Effector CD4-positive, alpha-beta T cell (primary cell): ENCODE results near the gene AFF2.

Source experiments
- DNase-seq: peaks from one replicate; pipeline ENCODE4 v3.0.0-alpha.2; 2020
- total RNA-seq: gene quantifications from one replicate; lab custom pipeline; 2026; lab: John Stamatoyannopoulos, UW

The AFF2 gene
- total RNA-seq = 2.4 reads per million, percentile 7 among the genes with 10 or more reads in this experiment

DNA sequence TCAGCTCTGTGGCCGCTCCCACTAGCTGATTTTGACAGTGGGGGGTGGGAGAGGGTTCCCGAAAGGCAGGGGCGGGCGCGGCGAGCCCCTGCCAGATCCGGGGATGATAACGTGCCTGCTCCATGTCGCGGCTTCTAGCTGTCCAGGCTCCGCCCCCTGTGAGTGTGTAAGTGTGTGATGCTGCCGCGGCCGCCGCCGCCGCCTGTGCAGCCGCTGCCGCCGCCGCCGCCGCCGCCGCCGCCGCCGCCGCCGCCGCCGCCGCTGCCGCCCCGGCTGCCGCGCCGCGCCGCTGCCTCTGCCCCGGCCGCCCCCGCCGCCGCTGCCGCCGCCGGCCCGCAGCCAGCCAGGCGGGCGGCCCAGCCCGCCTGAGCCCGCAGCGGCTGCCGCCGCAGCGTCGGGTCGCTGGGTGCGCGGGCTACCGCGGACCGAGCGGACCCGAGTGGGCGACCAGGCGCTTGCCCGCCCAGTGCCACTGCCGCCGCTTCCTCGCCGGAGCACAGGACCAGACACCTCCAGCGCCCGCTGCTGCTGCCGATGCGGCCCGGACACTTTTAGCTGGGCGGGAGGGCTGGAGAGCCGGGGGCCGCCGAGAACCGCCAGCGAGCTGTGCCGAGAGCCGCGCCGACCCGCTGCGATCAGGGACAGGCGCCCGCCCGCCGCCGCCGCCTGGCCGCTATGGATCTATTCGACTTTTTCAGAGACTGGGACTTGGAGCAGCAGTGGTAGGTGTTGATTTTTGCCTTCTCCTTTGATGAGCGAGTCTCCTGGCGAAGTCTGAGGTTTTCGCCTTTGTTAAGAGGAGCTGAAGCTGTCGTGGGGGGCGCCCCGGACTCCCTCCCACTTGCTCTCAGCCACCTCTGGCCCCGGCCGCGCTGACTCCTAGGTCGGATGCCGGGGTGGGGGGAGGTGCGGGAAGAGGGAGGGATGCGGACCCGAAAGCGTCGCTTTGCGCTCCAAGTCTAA lies at the start of gene AFF2:
Gene AFF2 (plus strand): TSS at position 195 of the 963 bp plus-strand sequence. CDS start 481 bp downstream, at position 676.
- DNase-seq = peak; percentile 17

DNA sequence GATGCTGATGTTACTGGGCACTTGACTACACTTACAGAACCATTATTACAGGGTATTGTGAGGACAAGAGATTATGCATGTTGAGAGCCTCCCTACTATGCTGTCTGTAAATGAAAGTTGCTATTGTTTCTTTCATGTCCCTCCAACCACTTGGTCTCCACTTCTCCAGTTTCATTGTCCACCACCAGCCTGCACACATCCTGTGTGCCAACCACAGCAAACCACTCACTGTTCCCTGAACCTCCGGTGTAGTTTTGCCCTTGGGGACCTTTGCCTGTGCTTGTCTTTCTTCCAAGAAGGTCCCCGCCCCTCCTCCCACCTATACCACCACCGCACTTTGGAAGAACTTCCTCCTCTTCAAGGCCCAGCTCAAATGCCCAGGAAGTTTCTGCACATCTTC lies 43.1 kb upstream of the AFF2 start:
- no peak for DNase-seq

DNA sequence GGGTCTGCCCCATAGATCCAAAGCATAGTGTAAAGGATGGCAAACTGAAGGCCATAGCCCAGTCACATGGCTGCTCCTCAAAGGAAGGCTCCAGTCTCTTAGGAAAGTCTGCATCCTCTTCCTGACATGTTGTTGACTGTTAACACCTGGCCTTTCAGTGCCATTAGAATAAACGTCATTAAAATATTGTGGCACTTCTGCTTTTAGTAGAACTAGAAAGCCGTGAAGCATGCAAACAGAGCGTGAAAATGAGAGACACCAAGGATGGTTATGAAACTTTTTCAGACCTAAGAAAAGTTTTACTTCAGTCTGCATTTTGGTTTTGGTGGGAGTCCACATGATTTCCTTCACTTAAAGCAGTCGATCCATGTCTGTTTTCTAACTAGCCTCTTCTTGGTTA lies 41.1 kb upstream of the AFF2 start:
- no peak for DNase-seq

DNA sequence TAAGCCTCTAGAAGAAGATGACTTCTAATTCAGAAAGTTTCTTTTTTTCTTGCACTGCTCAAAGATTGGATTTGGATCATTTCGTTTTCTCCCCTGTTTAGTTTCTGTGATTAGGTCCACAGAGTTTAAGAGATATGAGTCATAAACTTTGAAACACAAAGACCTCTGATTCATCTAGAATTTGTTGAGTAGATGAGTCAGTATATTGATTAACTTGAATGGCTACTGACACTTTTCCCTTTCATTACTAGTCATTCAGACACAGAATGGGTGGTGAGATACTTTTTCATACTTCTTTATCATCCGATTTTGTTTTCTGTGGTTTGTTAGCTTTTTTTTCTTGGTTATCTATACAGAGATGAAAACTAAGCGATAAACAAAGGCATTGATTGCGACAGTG lies 34.1 kb upstream of the AFF2 start:
- DNase-seq = no peak

DNA sequence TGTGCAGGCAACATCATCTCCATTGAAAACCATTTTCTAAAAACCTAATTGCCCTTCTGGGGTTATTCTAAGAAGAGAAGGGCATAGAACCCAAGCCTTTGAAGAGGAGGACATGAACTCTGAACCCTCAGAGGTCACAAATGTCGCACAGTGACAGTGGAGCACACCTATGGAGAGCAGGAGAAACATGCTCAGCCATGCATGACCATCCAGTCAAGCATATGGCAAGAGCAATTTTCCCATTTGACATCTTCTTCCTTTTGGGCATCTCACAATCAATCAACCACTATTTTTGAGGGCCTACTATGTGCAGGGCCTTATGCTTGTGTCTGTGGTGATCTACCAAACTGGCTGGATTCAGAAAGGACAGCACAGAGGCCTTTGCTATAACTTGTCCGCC lies 30.1 kb upstream of the AFF2 start:
- no peak for DNase-seq

DNA sequence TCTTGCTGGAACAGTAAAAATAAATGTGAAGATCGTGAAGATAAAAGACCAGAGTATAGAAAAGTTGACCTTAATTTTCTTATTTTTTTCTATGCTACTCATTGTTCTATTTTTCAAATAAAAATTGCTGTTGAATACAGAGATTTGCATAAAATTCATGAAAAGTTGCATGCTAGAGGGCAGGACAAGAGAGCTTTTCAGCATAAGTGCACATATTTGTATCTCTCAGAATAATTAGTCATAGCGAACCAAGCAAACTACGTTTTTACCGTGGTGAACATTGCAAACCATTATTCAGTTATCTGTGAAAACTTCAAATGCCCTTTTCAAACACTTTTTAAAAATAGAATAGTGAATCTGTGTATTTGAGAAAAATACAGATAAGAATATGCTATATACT lies 26.4 kb upstream of the AFF2 start:
- DNase-seq = no peak

DNA sequence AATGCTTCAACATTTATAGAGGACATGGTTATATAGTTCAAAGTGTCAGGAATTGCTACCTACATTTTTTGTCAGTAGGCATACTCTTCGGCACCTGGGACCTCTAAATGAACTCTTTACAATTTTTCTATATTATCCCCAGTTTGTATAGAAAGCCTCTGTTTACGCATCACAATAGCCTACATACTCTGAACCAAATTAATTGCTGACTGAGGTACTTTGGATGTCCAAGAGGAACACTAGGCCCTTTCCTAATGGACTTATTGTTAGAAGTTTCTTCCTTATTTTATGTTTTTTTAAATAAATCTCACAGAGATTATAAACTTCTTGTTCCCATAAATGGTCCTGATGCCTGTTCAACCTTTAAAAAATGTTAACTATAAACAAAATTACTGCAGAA lies 8.4 kb upstream of the AFF2 start:
- DNase-seq = no peak

DNA sequence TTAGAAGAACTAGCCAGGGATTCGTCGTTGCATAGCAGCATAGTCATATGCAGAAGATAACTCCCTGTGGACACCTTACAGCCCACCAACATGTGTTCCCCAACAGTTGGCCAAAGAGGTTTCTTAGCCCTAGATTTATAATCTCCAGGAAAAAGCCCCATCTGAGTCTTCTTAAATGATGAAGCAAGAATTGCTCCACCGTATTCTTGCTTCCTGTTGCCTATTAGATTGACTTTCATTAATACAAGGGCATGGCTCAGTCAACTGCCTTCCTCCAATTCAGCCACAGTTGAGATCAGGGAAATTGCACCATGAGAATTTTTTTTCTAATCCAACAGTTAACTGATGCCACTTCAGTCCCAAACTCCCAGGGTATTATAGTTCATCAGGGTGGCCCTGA lies 5.2 kb upstream of the AFF2 start:
- no peak for DNase-seq

DNA sequence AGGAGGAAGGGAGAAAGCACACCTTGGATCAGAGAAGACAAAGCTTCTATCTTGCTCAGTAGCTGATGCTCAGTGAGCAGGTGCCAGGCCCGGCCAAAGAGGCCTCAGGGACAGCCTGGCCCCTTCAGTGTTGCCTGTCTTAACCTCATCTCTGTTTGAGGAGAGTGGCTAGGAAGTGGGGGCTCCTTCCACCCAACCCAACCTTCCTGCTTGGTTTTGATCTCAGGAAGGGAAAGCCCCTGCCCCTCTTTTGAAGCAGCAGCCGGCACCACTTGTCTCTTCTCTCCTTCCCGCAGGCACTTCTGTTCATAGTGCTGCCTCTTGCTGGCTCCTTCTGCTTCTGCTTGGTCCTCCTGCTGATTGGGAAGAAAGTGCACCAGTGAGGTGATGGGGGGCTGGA lies 2.4 kb upstream of the AFF2 start:
- no peak for DNase-seq

DNA sequence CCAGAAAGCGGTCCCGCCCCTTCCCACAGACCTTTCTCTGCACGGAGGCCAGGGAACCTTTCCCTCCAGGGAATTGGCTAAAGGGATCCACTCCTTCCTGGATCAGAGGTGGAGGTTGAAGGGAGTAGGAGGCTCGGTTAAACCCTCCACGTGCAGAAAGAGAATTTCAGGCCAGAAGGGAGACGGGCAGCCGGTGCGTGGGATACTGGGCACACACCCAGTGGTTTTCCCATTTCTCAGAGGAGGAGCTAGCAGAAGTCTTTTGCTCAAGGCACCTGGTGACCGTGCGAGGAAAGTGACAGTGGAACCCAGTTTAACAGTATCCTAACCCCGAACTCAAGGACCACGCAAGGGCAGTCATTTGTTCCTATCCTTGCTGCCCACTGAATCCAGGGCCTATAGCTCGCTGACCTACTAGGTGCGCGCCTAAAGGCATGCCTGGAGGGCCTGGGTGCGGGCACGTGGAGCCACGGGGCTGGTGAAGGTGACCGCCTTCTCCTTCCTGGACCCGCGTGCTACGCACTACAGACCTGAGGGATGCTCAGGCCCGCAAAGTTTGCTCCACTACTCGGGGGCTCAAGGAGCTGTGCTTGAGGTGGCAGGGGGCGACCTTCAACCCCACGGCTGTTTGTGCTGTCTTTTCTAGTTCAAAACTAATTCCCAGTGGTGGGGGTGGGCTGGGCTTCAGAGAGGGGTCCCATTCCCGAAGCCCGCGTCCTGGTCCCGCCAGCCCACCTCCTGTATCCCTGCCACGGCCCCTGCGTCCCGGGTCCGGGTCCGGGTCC lies 587 bp upstream of the AFF2 start:
- no peak for DNase-seq

DNA sequence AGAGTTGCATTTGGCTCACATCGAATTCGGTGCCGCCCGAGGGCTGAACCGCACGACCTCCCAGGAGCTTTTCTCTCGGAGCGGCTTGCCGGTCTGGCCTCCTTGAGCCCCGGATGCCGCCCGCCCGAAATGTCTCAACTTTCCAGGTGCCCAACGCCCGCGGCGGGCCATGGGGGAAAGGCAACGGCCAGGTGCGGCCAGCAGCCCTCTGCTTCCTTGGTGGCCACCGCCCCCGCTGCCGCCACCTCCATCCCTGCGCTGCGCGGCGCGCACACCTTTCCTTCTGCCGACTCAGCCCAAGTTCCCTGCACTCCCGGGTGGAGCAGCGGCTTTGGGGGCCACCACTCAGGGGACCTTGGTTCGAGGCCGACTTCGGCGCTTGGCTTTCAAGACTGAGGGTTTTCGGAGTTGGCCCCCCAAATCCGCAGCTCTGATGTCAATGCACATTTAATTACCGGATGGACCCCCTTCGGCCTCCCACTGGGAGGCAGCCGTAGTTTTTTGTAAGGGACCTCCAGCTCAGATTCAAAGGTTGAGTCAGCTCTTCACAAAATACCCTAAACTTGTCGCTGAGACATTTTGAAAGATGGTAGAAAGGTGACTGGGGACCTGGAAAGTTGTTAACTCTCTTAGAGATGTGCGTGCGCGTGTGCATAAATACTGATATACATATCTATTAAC lies 1.1 kb downstream of the AFF2 start:
- DNase-seq = no peak

DNA sequence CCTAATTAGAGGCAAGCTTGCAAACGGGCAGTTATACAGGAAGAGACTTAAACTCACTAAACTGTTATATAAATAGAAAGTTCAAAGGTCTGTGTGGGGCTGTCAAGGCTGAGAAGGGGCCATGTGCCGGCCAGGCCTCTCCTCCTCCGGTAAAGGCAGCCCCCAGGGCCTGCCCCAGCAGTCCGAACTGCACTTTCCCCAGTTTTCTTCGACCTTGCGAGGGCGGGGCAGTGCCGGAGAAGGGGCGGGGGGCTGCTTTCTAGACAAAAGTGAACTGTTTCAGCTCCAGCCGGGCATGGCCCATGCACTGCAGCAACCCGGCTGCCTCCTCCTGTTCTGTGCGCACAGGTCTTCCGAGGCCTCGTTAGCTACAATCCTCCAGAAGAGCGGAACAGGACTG lies 4.1 kb downstream of the AFF2 start:
- DNase-seq = no peak

DNA sequence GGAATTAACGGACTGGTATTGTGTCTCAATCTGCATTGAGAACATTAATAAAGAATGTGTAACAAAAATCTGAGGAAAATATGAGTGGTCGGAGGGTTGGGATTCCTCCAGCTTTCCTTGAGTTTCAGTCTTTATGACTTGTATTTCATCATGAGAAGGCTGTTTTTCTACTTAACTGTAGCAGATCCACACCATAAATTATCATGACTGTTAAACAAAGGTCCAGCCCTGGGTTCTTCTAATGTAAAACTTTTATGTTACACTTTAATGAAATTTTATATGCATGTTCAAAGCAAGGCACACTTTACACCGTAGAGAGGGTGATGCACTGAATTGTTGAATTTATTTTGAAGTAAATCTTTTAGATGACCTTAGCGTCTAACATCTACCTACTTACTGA lies 7.0 kb downstream of the AFF2 start:
- DNase-seq = no peak

DNA sequence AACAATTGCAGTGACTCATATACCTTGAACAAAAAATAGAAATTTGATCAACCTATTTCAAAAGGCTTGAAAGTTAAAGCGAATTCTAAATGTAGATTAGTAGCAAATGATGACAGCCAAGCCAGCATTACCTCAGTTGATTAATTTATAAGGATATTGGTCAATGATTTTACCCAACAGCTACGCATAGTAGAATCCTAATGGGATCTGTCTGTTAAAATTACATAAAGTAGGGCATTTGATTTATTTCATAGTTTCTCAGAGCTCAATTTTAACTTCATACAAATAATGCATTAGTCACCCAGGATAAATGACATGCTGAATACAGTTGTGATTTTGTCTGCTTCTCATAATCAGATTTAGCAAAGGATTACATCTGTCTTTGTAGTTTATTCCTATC lies 12.0 kb downstream of the AFF2 start:
- DNase-seq = no peak

DNA sequence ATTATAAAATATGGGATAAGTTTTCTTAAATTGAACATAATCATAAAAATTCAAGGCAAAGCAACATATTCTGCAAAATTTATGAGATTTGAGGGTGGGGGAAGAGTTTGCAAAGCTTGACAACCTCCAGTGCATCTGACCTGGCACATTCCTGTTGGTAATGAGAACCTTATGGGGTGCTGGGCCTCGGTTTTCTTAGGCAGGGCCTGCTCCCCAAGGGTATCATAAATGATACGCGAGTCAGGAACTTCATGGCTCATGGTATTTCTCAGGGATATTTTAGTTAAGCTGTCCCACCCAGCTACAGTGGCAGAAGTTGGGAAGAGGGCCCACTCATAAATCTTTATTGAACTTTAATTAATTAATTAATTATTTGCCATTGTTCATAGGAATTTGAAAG lies 13.2 kb downstream of the AFF2 start:
- DNase-seq = no peak

DNA sequence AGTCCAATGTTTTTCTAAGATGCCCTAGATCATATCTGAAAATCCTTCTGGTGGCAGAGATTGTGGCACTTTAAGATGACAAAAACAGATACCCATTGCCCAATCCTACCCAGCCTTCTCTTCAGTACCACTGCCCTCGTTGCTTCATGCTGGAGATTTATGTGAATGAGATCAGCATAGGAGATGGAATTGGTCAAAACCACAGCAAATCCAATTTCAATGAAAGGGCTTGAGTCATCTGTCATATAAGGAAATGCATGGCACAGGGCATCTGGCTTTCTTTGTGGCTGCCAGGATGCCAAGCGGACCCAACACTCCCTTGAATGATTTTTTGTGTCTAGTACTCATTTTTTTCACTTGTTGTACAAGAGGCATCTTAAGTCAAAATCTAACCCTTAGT lies 16.8 kb downstream of the AFF2 start:
- DNase-seq = no peak

DNA sequence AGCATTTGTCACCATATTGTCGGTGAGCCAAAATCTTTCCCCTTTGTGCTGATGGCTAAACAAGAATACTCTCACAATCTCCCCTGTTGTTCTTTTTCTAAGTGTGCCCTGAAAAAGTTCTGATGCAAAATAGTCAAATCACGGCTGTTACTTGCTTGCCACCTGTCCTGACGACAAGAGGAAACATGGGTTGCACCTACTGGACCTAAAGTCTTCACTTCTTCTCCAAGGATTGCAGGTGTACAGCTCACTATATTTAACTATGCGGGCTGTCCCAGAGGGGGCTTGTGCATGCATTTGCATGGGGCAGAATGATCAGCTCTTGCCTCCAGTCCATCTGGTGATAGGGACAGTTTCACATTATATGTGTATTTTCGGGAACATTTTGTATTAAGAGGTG lies 21.6 kb downstream of the AFF2 start:
- DNase-seq = no peak

DNA sequence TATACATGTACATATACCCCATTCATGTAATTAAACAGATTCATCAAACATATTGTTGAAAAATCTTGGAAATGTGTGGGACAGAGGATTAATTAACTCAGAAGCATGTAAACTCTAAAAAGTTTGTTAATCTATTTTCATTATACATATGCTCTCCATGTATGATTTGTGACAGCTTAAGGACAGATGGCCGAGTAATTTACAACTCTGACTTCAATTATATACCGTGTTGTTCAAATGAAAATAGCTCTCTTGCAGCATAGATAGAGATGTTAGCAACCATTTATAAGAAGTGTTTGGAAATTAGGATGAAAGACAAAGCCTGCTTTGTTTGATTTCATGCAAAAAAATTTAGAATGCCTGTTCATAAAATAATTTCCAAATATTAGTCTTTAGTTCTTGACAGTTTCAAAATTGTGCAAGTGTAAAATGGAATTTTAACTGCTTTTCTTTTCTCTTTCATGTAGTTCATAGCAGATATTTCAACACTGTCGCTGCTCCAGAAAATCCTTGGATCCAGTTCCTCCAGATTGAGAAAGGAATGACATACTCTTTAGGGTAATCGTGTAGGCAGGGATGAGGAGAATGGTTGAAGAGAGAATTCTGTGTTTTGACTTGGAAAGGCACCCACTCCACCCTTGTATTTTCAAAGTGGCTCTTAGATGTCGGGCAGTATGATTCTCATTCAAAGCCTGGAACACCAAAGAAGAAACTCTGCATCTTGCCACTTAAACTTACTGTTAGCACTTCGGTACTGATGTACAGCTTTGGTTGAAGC lies 23.1 kb downstream of the AFF2 start:
- DNase-seq = no peak

DNA sequence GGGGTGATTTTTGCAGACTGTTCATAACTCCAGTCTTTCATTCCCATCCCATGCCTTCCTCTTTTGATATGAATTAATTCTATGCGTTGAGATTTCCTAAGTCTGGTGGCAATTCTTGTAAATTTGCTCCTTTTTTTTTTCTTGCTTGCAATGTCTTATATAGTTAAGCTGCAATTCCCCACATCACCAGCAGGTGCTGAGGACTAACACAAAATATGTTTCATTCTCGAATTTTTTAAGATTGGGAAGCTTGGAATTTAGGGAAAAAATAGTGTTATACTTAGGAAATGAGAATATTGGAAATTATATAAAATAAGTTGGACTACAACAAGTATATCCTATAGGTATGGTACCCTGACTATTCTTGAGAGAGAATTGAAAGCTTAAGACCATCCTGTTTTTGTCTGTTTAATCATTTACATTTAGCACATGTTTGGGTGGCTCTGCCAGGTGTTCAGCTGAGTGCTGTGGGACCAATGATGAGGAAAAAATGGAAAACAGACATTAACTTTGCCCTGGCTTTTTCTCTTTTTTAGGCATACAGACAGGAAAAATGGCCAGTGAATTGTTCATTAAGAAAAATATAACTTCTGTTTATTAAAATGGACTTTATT lies 30.2 kb downstream of the AFF2 start:
- DNase-seq = no peak

DNA sequence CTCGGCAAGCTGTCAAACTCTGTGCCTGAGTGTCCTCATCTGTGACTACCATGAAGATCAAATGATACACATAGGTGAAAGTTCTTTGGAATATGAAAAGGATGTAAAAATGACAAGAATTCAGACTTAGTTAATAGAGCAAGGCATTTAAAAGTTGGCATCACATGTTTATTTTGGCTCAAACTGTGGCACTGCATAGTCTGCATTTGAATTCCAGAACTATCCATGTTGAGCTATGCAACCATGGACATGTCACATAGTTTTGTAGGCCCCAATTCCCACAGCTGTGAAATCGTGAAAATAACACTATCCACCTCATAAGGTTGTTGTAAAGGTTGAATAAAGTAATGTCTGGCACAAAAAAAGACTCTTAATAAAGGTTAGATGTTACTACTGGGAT lies 33.9 kb downstream of the AFF2 start:
- DNase-seq = no peak

DNA sequence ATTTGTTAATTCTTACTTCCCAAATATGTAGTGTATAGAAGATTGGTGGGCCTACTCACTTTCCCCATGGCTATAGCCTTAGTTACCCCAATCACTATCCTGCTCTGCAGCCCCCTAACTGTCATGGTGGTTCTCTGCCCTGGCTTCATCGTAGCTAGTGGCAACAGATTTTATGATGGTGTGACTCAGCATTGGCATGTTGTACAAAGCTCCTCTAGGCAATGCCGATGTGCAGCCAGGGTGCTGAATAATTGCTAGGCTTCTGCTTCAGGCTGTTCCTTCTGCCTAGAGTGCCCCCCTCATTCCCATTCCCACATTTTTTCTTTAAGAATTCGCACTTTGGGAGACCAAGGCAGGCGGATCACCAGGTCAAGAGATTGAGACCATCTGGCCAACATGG lies 35.2 kb downstream of the AFF2 start:
- DNase-seq = no peak

DNA sequence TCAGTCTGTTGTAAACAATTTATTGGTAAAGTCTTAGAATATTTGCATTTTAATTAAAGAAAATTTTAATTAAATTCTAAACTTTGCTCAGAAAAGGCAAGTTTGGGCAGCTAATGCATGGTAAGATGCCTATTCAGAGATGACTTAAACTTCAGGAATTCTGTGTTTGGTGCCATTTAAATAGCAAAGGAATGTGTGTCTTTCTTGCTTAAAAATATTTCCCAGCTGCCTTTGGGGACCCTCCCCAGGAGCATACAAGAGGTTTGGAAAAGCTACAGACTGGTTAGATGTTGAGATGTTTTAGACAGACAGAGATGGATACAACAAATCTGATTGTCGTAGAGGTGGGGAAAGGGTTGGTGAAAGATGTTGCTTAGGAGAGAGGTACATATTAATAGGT lies 36.5 kb downstream of the AFF2 start:
- no peak for DNase-seq
